GM10248 (cell line): ENCODE results near the gene MYADM.

ENCODE experiments used
- CTCF ChIA-PET: fragments of 300-600 bp; sonication (Branson Sonifier 250); formaldehyde crosslinking; extraction: SDS; loops from one replicate; lab custom pipeline; 2021; ENCODE audit warnings: antibody characterized with exemption; lab: Yijun Ruan, JAX
- POLR2A ChIA-PET: fragments of 350-650 bp; sonication (Branson Sonifier 250); formaldehyde crosslinking; extraction: SDS; loops from one replicate; lab custom pipeline; 2020; ENCODE audit warnings: antibody characterized with exemption; lab: Yijun Ruan, JAX
- DNase-seq: peaks from one replicate; pipeline ENCODE4 v3.0.0; 2012; ENCODE audit errors: extremely low spot score
- CTCF ChIP-seq: IDR thresholded peaks from 2 replicates; pipeline ENCODE4 v1.5.1; 2012; ENCODE audit warnings: mild to moderate bottlenecking, low read depth; ENCODE audit errors: extremely low read depth, missing control alignments, control extremely low read depth

The MYADM gene

GRCh38 chr19:53908935-53909415, 41.3 kb downstream of the MYADM start, which contains the start of gene CACNG7:
TSS of gene CACNG7 (plus strand) at chr19:53909278. CDS start at chr19:53912832, 3,554 bp downstream.
- ChIA-PET POLR2A (no interaction called here), CTCF (no interaction called here)
- TF ChIP-seq CTCF, result no peak
- no peak for DNase-seq

- no peak for TF ChIP-seq CTCF
- ChIA-PET CTCF (no interaction called here), POLR2A (no interaction called here)
- DNase-seq, result no peak
These were observed 41.9 kb downstream of the MYADM start for GRCh38 chr19:53909471-53910169.

DNA sequence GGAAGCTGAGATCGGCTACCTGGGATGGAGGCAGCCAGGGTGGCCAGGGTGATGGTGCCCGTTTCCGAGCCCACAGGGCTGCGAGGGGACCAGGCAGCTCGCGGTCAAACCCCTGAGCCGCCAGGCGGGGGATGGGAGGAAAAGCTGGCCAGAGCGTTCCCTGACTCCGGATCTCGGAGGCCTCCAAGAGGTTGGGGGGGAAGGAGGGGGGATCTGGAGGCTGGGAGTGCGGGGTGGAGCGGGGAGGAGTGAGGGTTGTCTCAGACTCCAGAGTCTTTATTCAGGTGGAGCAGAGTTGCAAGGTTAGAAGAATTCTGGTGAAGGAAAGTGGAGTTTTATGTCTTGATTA, 42.5 kb downstream of the MYADM start:
- POLR2A ChIA-PET, result no interaction called here
- CTCF ChIA-PET, result no interaction called here
- TF ChIP-seq CTCF, result no peak
- no peak for DNase-seq

- peak; percentile 20 for TF ChIP-seq CTCF
- ChIA-PET POLR2A (no interaction called here), CTCF (no interaction called here)
- DNase-seq, result no peak
These were observed 45.0 kb downstream of the MYADM start for GRCh38 chr19:53912653-53913052.

GRCh38 chr19:53915000-53915399, 47.3 kb downstream of the MYADM start:
- no peak for TF ChIP-seq CTCF

DNA sequence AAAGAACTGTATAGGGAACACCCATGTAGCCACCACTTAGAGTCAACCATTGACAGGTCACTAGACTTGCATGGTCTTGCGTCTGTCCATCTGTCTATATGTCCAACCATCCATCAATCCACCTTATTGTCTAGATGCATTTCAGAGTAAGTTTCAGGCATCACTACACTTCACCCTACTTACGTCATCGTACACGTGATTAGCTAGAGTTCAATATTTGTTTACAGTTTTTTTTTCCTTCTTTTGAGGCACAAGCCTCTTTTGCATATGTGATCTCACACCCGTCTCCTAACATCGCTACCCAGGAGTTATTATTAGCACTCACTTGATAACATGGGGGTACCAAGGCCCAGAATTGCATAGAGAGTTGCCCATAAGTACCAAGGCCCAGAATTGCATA, 48.3 kb downstream of the MYADM start:
- DNase-seq, result no peak
- POLR2A ChIA-PET, result no interaction called here
- CTCF ChIA-PET, result no interaction called here
- TF ChIP-seq CTCF, result no peak

More at GRCh38 chr19:53915000-53915399, 47.3 kb downstream of the MYADM start:
- DNase-seq, result no peak
- ChIA-PET POLR2A (no interaction called here), CTCF (no interaction called here)
